Measurements from ENCODE around the gene ANXA6.

GRCh38 chr5:151115272-151115905, 42.2 kb downstream of the ANXA6 start:
- TF ChIP-seq POLR2A (IDR thresholded peaks at IDR 0.05): no peak
- peak; percentile 88 to 95 (median 94) for TF ChIP-seq CTCF (IDR thresholded peaks at IDR 0.05)

Measured in esophagus squamous epithelium (tissue), 4 donors.